Sigmoid colon (tissue), 7 donors: ENCODE results near the gene APOL3. TPM values are rescaled to one million over a fixed set of nuclear protein-coding genes. Genes with fewer than 3 reads are reported as not detected.

Source experiments
- DNase-seq: peaks from one replicate; pipeline ENCODE4 v3.0.0-alpha.2; 2019
- H3K27ac ChIP-seq, 4 donors: fragments of 200-600 bp; sonication (generic); one replicate each; pipeline ENCODE4 v1.5.1; 2016 to 2019; ENCODE audit warnings: mild to moderate bottlenecking in 1 of 4
- H3K27me3 ChIP-seq, 3 donors: fragments of 200-600 bp; sonication (generic); one replicate each; pipeline ENCODE4 v1.5.1; 2019; ENCODE audit warnings: mild to moderate bottlenecking in 1 of 3
- H3K36me3 ChIP-seq, 4 donors: fragments of 200-600 bp; sonication (generic); one replicate each; pipeline ENCODE4 v1.5.1; 2016 to 2019
- H3K4me1 ChIP-seq, 4 donors: fragments of 200-600 bp; sonication (generic); one replicate each; pipeline ENCODE4 v1.5.1; 2017 to 2019
- H3K4me3 ChIP-seq, 4 donors: fragments of 200-600 bp; sonication (generic); one replicate each; pipeline ENCODE4 v1.5.1; 2017 to 2019; ENCODE audit warnings: mild to moderate bottlenecking in 2 of 4, moderate library complexity in 1 of 4
- H3K9me3 ChIP-seq, 4 donors: fragments of 200-600 bp in 3 of 4; sonication (generic) in 3 of 4; one replicate each; pipeline versions ENCODE4 v1.5.1 to v1.6.1; 2013 to 2019
- EP300 ChIP-seq, 4 donors: sonication (generic); formaldehyde crosslinking; IDR thresholded peaks; one replicate each; pipeline ENCODE4 v1.6.1; 2017; ENCODE audit warnings: antibody characterized with exemption in 4 of 4
- POLR2A ChIP-seq, 2 donors: fragments of 450-650 bp; IDR thresholded peaks; one replicate each; pipeline ENCODE4 v1.6.1; 2016; ENCODE audit warnings: antibody characterized with exemption in 2 of 2, mild to moderate bottlenecking in 2 of 2, moderate library complexity in 2 of 2
- POLR2AphosphoS5 ChIP-seq, 4 donors: sonication (generic); formaldehyde crosslinking; IDR thresholded peaks; one replicate each; pipeline ENCODE4 v1.6.1; 2017; ENCODE audit warnings: antibody characterized with exemption in 4 of 4
- WGBS, 2 donors: extraction: QIAGEN DNeasy Blood & Tissue Kit; methylation state at CpG; one replicate each; pipeline ENCODE4 v1.1.7; 2013; 5-methylcytosine and 5-hydroxymethylcytosine counted together
- intact Hi-C: fragments of 100-400 bp; cut with DNase I; formaldehyde crosslinking; loops from one replicate; pipeline ENCODE4 v1.15.1; 2023
- polyA plus RNA-seq, 3 donors: library from polyadenylated mRNA; stranded (reverse); fragments of 200-250 nt; gene quantifications; one replicate each; pipeline ENCODE4 v1.2.3, GENCODE V29; 2013
- total RNA-seq, 4 donors: library from RNA; depleted of rRNA; stranded (reverse); fragments of >200 nt; gene quantifications; one replicate each; pipeline ENCODE4 v1.1.0, GENCODE V29; 2016
- TF ChIP-seq, protein P1 (sequence below), 4 experiments: fragments of 450-650 bp in 3 of 4; fragments of 200-600 bp in 1 of 4; IDR thresholded peaks; one replicate each; pipeline ENCODE4 v1.5.1; 2016 to 2019; ENCODE audit warnings: antibody characterized with exemption in 4 of 4, mild to moderate bottlenecking in 3 of 4, moderate library complexity in 2 of 4
- donor health status: healthy with polysubstance abuse.
- donor health status: Bipolar disorder and iron deficiency.
- donor health status: healthy.

APOL3 gene
- total and polyA plus RNA-seq, 7 donors: 7.4 to 48.9 (median 27.4) TPM

DNA sequence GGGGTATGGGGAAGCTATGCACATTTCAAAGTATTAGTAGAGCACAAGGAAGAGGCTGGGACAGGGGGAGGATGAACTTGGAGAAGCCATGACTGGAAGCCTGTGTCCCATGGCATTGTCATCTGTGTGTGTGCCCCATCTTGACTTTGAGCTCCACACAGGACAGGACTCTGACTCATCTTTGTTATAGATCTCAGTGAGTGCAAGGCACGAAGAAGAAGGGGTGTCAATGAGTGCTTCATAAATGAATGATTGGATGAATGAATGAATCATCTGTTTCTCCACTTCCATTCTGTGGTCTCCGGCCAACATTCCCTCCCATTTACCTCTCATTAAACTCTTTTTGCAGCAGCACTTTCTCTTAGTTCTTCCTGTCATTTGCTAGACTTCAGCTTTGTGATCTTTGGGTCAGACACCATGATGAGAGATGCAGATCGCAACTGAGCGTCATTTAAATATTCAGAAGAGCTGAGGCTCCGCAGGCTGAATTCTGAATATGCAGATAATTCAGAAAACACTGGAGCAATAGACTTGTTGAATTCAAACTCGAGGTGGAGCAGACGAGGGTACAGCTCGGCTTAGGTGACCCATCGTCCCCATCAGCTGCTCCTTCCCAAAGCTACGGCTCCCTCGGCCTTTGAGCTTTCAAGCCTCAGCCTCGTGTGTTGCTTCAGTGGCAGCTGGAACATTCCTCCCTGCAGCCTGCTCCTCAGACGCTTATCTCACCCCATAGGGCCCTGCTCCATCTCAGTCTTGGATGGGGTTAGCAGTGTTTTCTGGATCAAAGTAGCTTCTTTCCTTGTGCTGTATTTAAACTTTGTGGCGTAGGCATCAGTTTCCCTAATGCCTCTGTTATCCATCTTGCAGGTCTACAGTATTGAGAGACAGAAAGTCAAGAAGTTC is 30.8 kb downstream of the APOL3 start:
- TF ChIP-seq POLR2AphosphoS5 (IDR thresholded peaks at IDR 0.05) (no peak), EP300 (IDR thresholded peaks at IDR 0.05) (no peak), POLR2A (IDR thresholded peaks at IDR 0.05) (no peak)
- TF ChIP-seq, protein P1, sequence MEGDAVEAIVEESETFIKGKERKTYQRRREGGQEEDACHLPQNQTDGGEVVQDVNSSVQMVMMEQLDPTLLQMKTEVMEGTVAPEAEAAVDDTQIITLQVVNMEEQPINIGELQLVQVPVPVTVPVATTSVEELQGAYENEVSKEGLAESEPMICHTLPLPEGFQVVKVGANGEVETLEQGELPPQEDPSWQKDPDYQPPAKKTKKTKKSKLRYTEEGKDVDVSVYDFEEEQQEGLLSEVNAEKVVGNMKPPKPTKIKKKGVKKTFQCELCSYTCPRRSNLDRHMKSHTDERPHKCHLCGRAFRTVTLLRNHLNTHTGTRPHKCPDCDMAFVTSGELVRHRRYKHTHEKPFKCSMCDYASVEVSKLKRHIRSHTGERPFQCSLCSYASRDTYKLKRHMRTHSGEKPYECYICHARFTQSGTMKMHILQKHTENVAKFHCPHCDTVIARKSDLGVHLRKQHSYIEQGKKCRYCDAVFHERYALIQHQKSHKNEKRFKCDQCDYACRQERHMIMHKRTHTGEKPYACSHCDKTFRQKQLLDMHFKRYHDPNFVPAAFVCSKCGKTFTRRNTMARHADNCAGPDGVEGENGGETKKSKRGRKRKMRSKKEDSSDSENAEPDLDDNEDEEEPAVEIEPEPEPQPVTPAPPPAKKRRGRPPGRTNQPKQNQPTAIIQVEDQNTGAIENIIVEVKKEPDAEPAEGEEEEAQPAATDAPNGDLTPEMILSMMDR (IDR thresholded peaks at IDR 0.05): no peak
- H3K4me1 ChIP-seq: no peaks in the 10 kb centered on the region
- no peaks in the 10 kb centered on the region for H3K36me3 ChIP-seq
- DNase-seq: no peak
- H3K27ac ChIP-seq: no peak overlapping the region
- H3K9me3 ChIP-seq: no peaks in the 10 kb centered on the region
- no peak overlapping the region for H3K4me3 ChIP-seq
- WGBS, 2 donors: 80 to 86% methylated on average over 14 of the region's 14 CpGs
- intact Hi-C loops: no loop called here
- H3K27me3 ChIP-seq: no peaks in the 10 kb centered on the region

DNA sequence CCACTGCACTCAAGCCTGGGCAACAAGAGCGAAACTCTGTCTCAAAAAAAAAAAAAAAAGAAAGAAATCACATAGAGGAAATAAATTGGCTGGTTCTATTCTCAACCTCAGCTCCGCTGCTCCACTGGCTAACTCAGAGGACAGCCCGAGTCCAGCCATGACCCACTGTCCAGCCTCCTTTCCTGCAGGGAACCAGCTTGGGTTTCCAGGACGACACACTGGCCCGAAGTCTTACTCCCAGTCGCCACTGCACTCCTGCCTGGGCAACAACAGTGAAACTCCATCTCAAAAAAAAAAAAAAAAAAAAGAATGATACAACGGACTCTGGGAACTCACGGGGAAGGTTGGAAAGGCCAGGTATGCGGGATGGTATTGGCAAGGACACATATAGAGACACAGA is 31.5 kb downstream of the APOL3 start:
- peaks cover 0 to 5% (median 1%) of the 10 kb centered on the region in 4 donors for H3K4me1 ChIP-seq
- H3K9me3 ChIP-seq: no peaks in the 10 kb centered on the region
- intact Hi-C loops: no loop called here
- no peak overlapping the region for H3K4me3 ChIP-seq
- H3K27me3 ChIP-seq: no peaks in the 10 kb centered on the region
- TF ChIP-seq POLR2AphosphoS5 (IDR thresholded peaks at IDR 0.05) (no peak), EP300 (IDR thresholded peaks at IDR 0.05) (no peak), POLR2A (IDR thresholded peaks at IDR 0.05) (no peak)
- TF ChIP-seq, protein P1 (IDR thresholded peaks at IDR 0.05): no peak
- WGBS, 2 donors: 92 to 94% methylated on average over 9 of the region's 9 CpGs
- H3K36me3 ChIP-seq: no peaks in the 10 kb centered on the region
- no peak overlapping the region for H3K27ac ChIP-seq
- DNase-seq: no peak

DNA sequence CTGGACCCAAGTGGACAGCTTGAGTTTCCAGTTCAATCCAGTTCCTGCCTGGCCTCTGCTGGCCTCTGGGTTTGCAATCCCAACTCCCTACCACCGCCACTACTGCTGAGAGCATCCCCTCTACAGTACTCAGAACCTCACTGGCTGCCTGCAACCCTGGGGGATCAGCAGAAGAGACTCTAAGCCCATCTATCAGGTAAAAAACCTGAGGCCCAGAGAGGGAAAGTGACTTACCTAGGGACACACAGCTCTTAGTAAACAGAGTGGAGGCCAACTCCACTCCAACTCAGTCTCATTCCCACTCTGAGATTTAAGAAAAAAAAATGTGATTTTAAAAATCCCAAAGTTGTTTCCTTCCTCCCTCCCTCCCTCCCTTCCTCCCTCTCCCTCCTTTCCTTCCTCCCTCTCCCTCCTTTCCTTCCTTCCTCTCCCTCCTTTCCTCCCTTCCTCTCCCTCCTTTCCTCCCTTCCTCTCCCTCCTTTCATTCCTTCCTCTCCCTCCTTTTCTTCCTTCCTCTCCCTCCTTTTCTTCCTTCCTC is 34.5 kb downstream of the APOL3 start:
- intact Hi-C loops: loop anchor here (2.0 kb wide), 1 partner anchor 195 kb away; no protein-coding TSS in a partner anchor
- Histone ChIP-seq H3K4me3 (no peak overlapping the region), H3K27me3 (no peaks in the 10 kb centered on the region), H3K36me3 (no peaks in the 10 kb centered on the region), H3K27ac (no peak overlapping the region), H3K9me3 (no peaks in the 10 kb centered on the region), H3K4me1 (peaks cover 0 to 12% (median 7%) of the 10 kb centered on the region in 4 donors)
- TF ChIP-seq, protein P1 (IDR thresholded peaks at IDR 0.05): no peak
- TF ChIP-seq EP300 (IDR thresholded peaks at IDR 0.05) (no peak), POLR2AphosphoS5 (IDR thresholded peaks at IDR 0.05) (no peak), POLR2A (IDR thresholded peaks at IDR 0.05) (no peak)
- WGBS, 2 donors: 78 to 88% methylated on average over 1 of the region's 1 CpG
- no peak for DNase-seq

DNA sequence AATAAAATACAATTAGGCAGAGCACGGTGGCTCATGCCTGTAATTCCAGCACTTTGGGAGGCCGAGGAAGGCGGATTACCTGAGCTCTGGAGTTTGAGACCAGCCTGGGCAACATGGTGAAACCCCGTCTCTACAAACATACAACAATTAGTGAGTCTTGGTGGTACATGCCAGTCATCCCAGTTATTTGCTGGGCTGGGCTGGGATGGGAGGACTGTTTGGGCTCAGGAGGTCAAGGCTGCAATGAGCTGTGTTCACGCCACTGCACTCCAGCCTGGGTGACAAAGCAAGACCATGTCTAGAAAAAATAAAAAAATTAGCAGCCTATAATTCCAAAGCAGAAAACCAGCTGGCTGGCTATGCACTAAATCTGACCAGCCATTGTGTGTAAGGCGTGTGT is 35.1 kb downstream of the APOL3 start:
- 77 to 87% methylated on average over 6 of the region's 6 CpGs for WGBS, 2 donors
- TF ChIP-seq POLR2AphosphoS5 (IDR thresholded peaks at IDR 0.05) (no peak), POLR2A (IDR thresholded peaks at IDR 0.05) (no peak), EP300 (IDR thresholded peaks at IDR 0.05) (no peak)
- TF ChIP-seq, protein P1 (IDR thresholded peaks at IDR 0.05): no peak
- H3K4me1 ChIP-seq: peaks cover 0 to 12% (median 7%) of the 10 kb centered on the region in 4 donors
- no peak overlapping the region for H3K4me3 ChIP-seq
- no peak for DNase-seq
- no peaks in the 10 kb centered on the region for H3K36me3 ChIP-seq
- H3K27me3 ChIP-seq: no peaks in the 10 kb centered on the region
- no peaks in the 10 kb centered on the region for H3K9me3 ChIP-seq
- intact Hi-C loops: loop anchor here (2.0 kb wide), 1 partner anchor 195 kb away; no protein-coding TSS in a partner anchor
- no peak overlapping the region for H3K27ac ChIP-seq
